ENCODE results near the gene KDM4C. TPM values are rescaled to one million over a fixed set of nuclear protein-coding genes. Genes with fewer than 3 reads are reported as not detected.

KDM4C gene
- total and polyA plus RNA-seq, 7 donors = 16.4 to 33.5 (median 28.8) TPM

GRCh38 chr9:7166074-7166473, 408.3 kb downstream of the KDM4C start:
- DNase-seq = no peak
- no peak overlapping the region for H3K4me3 ChIP-seq
- TF ChIP-seq EP300 (IDR thresholded peaks at IDR 0.05) = no peak
- H3K4me1 ChIP-seq = peaks cover 0 to 10% (median 9%) of the 10 kb centered on the region in 4 donors
- intact Hi-C loops (cut with DNase I) = no loop called here
- no peaks in the 10 kb centered on the region for H3K9me3 ChIP-seq
- WGBS, 2 donors = 64 to 93% methylated on average over 1 of the region's 1 CpG
- no peaks in the 10 kb centered on the region for H3K27me3 ChIP-seq
- no peak overlapping the region for H3K27ac ChIP-seq
- peaks cover 0 to 21% (median 0%) of the 10 kb centered on the region in 4 donors for H3K36me3 ChIP-seq

DNA sequence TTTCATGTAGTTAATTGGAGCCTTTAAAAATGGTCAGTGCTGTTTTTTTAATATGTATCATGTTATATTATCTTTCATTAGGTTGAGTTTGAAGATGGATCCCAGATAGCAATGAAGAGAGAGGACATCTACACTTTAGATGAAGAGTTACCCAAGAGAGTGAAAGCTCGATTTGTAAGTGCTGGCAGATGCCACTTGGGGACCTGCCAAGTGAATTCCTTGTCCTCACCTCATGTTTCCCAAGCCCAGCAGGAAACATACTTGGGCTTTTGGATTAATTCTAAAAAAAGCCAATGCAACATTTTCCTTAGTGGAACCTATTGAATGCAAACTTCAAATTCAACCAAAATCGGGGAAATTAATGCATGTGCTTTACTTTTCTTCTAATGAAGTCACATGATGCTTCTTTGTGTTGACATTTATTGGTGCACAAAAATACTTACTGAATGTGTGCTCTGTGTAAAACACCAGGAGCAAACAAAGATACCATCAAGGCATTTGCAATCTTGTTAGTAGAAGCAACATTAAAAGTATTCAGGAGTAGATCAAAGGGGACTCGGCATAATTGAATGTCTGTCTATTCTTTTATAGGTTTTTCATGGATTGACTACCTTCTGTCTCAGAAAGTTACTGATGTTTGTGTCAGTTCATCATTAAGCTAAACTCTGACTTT, 412.1 kb downstream of the KDM4C start:
- H3K4me1 ChIP-seq = peaks cover 0 to 24% (median 13%) of the 10 kb centered on the region in 4 donors
- TF ChIP-seq POLR2A (IDR thresholded peaks at IDR 0.05) (no peak), POLR2AphosphoS5 (IDR thresholded peaks at IDR 0.05) (no peak), EP300 (IDR thresholded peaks at IDR 0.05) (no peak)
- TF ChIP-seq, protein P1, sequence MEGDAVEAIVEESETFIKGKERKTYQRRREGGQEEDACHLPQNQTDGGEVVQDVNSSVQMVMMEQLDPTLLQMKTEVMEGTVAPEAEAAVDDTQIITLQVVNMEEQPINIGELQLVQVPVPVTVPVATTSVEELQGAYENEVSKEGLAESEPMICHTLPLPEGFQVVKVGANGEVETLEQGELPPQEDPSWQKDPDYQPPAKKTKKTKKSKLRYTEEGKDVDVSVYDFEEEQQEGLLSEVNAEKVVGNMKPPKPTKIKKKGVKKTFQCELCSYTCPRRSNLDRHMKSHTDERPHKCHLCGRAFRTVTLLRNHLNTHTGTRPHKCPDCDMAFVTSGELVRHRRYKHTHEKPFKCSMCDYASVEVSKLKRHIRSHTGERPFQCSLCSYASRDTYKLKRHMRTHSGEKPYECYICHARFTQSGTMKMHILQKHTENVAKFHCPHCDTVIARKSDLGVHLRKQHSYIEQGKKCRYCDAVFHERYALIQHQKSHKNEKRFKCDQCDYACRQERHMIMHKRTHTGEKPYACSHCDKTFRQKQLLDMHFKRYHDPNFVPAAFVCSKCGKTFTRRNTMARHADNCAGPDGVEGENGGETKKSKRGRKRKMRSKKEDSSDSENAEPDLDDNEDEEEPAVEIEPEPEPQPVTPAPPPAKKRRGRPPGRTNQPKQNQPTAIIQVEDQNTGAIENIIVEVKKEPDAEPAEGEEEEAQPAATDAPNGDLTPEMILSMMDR (IDR thresholded peaks at IDR 0.05) = no peak
- no peak overlapping the region for H3K4me3 ChIP-seq
- H3K27ac ChIP-seq = no peak overlapping the region
- no peaks in the 10 kb centered on the region for H3K27me3 ChIP-seq
- no peaks in the 10 kb centered on the region for H3K9me3 ChIP-seq
- intact Hi-C loops (cut with DNase I) = no loop called here
- peaks cover 0 to 30% (median 0%) of the 10 kb centered on the region in 4 donors for H3K36me3 ChIP-seq
- DNase-seq = no peak
- 52 to 72% methylated on average over 3 of the region's 3 CpGs for WGBS, 2 donors

GRCh38 chr9:7171396-7172153, 413.8 kb downstream of the KDM4C start:
- H3K36me3 ChIP-seq = peaks cover 0 to 19% (median 0%) of the 10 kb centered on the region in 4 donors

DNA sequence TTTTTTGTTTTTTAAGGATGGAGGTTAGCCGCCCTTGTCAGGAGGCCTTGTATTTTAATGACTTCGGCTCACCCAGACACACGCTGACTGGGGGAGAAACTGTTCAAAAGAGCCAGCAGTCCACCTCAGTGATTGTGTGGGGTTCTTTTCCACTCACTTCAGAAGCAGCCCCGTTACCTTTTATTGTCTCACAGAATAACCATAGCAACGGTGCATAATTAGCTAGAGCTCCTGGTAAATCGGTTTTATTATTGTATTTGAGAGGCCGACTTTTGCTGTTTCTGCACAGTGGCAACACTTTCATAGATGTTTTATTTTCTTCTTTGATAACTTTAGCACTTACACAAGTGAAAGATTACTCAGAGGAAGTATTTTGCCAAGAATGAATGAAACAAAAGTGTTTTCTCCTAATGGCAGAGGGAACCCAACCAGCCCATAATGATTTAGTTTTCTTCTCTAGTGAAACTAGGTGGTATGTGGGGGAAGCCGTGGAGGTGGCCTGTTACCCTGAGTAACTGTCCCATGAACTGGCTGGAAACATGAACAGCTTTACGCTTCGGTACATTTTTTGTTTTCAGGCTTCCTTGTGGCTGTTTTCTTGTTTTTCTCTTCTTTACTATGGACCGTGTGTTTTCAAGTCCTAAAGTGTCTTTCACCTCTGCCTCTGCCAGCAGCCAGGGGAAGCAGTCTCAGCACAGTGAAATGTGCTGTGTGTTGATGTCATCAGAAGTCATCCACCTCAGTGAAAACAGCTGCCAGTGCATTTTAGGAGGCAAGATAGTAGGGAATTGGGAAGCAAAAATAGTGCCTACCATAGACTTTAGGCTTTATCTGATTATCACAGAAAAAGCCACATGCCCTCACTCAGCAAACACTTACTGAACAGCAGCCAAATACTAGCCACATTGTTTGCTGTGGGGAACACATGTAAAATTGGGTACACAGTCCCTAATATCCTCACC, 414.7 kb downstream of the KDM4C start:
- TF ChIP-seq POLR2A (IDR thresholded peaks at IDR 0.05) (no peak), EP300 (IDR thresholded peaks at IDR 0.05) (no peak), POLR2AphosphoS5 (IDR thresholded peaks at IDR 0.05) (no peak)
- TF ChIP-seq, protein P1 (IDR thresholded peaks at IDR 0.05) = no peak
- no peaks in the 10 kb centered on the region for H3K9me3 ChIP-seq
- H3K4me1 ChIP-seq = peaks cover 0 to 42% (median 30%) of the 10 kb centered on the region in 4 donors
- no peaks in the 10 kb centered on the region for H3K27me3 ChIP-seq
- H3K36me3 ChIP-seq = peaks cover 0 to 19% (median 0%) of the 10 kb centered on the region in 4 donors
- intact Hi-C loops (cut with DNase I) = no loop called here
- 85 to 89% methylated on average over 11 of the region's 11 CpGs for WGBS, 2 donors
- no peak overlapping the region for H3K27ac ChIP-seq
- H3K4me3 ChIP-seq = no peak overlapping the region
- no peak for DNase-seq

More at GRCh38 chr9:7171396-7172153, 413.8 kb downstream of the KDM4C start:
- H3K4me3 ChIP-seq = no peak overlapping the region
- H3K9me3 ChIP-seq = no peaks in the 10 kb centered on the region
- TF ChIP-seq EP300 (IDR thresholded peaks at IDR 0.05) (no peak), POLR2A (IDR thresholded peaks at IDR 0.05) (no peak), POLR2AphosphoS5 (IDR thresholded peaks at IDR 0.05) (no peak)
- TF ChIP-seq, protein P1 (IDR thresholded peaks at IDR 0.05) = no peak
- H3K27me3 ChIP-seq = no peaks in the 10 kb centered on the region
- no peak for DNase-seq
- H3K4me1 ChIP-seq = peaks cover 0 to 33% (median 22%) of the 10 kb centered on the region in 4 donors
- intact Hi-C loops (cut with DNase I) = no loop called here
- H3K27ac ChIP-seq = no peak overlapping the region
- 95 to 97% methylated on average over 10 of the region's 10 CpGs for WGBS, 2 donors

All from sigmoid colon (tissue), 7 donors.